ENCODE data around the gene PXDN. TPM values are rescaled to one million over a fixed set of nuclear protein-coding genes. Genes with fewer than 3 reads are reported as not detected.
"Not testable (repeated sequence)": the region's sequence is repeated elsewhere in the genome, so short reads cannot be mapped to it uniquely, and the experiment has no call there.

Gene PXDN
- total RNA-seq, 1 donor from 2014 or later = 109 TPM

- no peak for DNase-seq
Observed at GRCh38 chr2:1681017-1681318, 63.3 kb downstream of the PXDN start.

- DNase-seq = no peak
Observed at GRCh38 chr2:1680222-1681016, 63.9 kb downstream of the PXDN start.

GRCh38 chr2:1679488-1680039 is 64.8 kb downstream of the PXDN start:
- DNase-seq = not testable (repeated sequence)

- not testable (repeated sequence) for DNase-seq
Observed at GRCh38 chr2:1679065-1679464, 65.2 kb downstream of the PXDN start.

- no peak for DNase-seq
Observed at GRCh38 chr2:1678609-1679008, 65.7 kb downstream of the PXDN start.

GRCh38 chr2:1677821-1678165 is 66.5 kb downstream of the PXDN start:
- DNase-seq = no peak

GRCh38 chr2:1676913-1677820 is 67.1 kb downstream of the PXDN start:
- DNase-seq = no peak

GRCh38 chr2:1676091-1676912 is 68.0 kb downstream of the PXDN start:
- no peak for DNase-seq

- DNase-seq = no peak
Observed at GRCh38 chr2:1675633-1676032, 68.7 kb downstream of the PXDN start.

- no peak for DNase-seq
Observed at GRCh38 chr2:1674766-1675397, 69.4 kb downstream of the PXDN start.

- no peak for DNase-seq
Observed at GRCh38 chr2:1674276-1674675, 70.0 kb downstream of the PXDN start.

GRCh38 chr2:1673160-1673944 is 71.0 kb downstream of the PXDN start:
- DNase-seq = no peak

- DNase-seq = no peak
Observed at GRCh38 chr2:1672738-1673137, 71.6 kb downstream of the PXDN start.

- no peak for DNase-seq
Observed at GRCh38 chr2:1671916-1672315, 72.4 kb downstream of the PXDN start.

- DNase-seq = no peak
Observed at GRCh38 chr2:1670636-1671035, 73.7 kb downstream of the PXDN start.

- DNase-seq = no peak
Observed at GRCh38 chr2:1665761-1666505, 78.4 kb downstream of the PXDN start.

- DNase-seq = no peak
Observed at GRCh38 chr2:1664698-1665097, 79.6 kb downstream of the PXDN start.

GRCh38 chr2:1664076-1664605 is 80.2 kb downstream of the PXDN start:
- no peak for DNase-seq

GRCh38 chr2:1663621-1664020 is 80.7 kb downstream of the PXDN start:
- DNase-seq = no peak

GRCh38 chr2:1662606-1663180 is 81.6 kb downstream of the PXDN start:
- DNase-seq = no peak

Data from skin of body (tissue), 2 donors.